ENCODE data around the gene USP34. TPM values are rescaled to one million over a fixed set of nuclear protein-coding genes. Genes with fewer than 3 reads are reported as not detected.
"Not testable (repeated sequence)": the region's sequence is repeated elsewhere in the genome, so short reads cannot be mapped to it uniquely, and the experiment has no call there.

The USP34 gene
- total RNA-seq, 2 donors from 2014 or later = 111 to 126 TPM

DNA sequence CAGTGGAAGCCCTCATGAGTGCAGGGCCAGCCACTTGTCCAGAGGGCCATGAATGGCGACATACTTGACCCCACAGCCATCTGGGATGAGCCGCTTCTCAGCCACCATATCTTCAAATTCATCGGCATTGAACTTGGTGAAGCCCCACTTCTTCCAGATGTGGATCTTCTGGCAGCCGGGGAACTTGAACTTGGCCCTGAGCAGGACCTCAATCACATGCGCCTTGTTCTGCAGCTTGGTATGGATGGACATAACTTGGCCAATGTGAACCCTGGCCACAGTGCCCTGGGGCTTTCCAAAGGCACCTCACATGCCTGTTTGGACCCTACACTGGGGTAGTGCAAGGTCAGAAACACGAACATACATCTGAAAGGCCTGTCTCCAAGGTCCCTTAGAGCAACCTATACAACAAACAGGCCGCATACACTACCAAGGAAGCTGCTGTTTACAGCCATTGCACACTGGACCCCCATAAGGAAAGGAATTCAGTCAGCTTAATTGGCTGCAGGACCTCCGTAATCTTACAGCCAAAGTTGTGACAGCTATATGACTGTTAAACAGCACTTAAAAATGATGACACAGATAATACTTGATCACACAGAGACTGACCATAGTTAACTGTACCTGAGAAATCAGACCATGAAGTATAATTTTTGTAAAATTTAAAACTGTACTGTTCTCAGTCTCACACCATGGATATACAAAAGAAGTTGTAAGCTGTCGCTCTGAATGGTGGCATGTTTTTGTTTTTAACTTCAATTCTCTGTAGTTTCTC, 53.8 kb downstream of the USP34 start:
- ATAC-seq (no peak), DNase-seq (ENCODE audit: low spot score in 2 of 2) (no peak)
- H3K27ac Mint-ChIP-seq = no peak overlapping the region
- no peaks in the 10 kb centered on the region for H3K36me3 Mint-ChIP-seq
- H3K9me3 Mint-ChIP-seq = no peaks in the 10 kb centered on the region

DNA sequence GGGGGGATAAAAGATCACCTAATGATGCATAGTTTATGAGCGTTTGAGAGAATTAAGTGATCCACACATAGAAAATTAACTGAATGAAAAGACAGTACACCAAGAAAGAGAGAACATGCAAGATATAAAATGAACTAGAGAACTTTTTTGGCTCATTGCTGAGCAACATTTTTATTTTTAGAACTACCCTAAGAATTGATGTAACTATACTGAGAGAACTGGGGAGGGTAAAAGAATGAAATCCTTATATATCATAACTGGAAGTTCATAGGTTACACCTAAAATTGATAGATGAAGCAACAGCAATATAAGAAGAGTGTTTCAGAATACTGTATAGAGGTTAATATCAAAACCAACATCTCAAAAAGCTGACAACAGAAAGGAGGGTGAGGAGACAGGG, 55.6 kb downstream of the USP34 start:
- no peaks in the 10 kb centered on the region for H3K36me3 Mint-ChIP-seq

DNA sequence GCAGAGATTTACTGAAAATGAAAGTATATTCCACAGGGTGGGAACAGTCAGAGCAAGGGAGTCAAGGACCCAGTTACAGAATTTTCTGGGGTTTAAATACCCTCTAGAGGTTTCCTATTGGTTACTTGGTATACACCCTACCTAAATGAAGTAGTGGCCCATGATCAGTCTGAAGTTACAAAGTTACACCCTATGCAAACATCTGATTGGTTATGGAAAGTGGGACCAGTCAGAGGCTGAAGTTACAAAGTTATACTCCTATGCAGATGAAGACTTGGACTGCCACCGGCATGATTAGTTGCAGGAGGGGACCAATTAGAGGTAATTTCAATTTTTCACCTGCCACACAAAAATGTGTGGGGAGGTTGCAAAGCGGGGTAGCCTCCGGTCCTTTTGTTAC, 56.2 kb downstream of the USP34 start:
- no peaks in the 10 kb centered on the region for H3K36me3 Mint-ChIP-seq
- H3K9me3 Mint-ChIP-seq = no peaks in the 10 kb centered on the region
- no peak for ATAC-seq
- DNase-seq (ENCODE audit: low spot score in 2 of 2) = no peak
- H3K27ac Mint-ChIP-seq = no peak overlapping the region

More for the DNA sequence above, 55.6 kb downstream of the USP34 start:
- ATAC-seq = no peak
- DNase-seq (ENCODE audit: low spot score in 2 of 2) = no peak
- H3K27ac Mint-ChIP-seq = no peak overlapping the region
- no peaks in the 10 kb centered on the region for H3K9me3 Mint-ChIP-seq

DNA sequence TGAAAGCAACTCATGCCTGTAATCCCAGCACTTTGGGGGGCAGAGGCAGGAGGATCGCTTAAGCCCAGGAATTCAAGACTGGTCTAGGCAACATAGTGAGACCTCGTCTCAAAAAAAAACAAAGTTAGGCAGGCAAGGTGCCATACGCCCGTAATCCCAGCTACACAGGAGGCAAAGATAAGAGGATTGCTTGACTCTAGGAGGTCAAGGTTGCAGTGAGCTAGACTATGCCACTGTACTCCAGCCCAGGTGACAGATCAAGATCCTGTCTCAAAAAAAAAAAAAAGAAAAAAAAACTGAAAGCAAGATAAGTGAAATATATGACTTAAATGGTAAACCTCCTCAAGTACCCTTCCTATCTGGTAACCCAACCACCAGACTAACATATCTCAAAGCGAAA, 59.8 kb downstream of the USP34 start:
- Mint-ChIP-seq H3K9me3 (no peaks in the 10 kb centered on the region), H3K36me3 (no peaks in the 10 kb centered on the region), H3K27ac (peak overlapping the region; percentile 5 to 75)
- ATAC-seq (no peak), DNase-seq (ENCODE audit: low spot score in 2 of 2) (no peak)

DNA sequence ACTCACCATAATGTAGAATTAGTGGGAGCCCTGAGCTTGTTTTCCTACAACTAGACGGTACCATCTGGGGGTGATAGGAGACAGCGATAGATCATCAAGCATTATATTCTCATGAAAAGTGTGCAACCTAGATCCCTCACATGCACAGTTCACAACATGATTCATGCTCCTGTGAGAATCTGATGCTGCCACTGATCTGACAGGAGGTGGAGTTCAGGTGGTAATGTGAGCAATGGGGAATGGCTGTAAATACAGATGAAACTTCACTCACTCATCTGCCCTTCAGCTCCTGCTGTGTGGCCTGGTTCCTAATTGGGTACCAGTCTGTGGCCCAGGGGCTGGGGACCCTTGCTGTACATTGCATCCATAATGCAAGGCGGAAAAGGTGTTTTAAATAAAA, 60.7 kb downstream of the USP34 start:
- DNase-seq (ENCODE audit: low spot score in 2 of 2) (no peak), ATAC-seq (no peak)
- Mint-ChIP-seq H3K27ac (no peak overlapping the region), H3K36me3 (no peaks in the 10 kb centered on the region), H3K9me3 (no peaks in the 10 kb centered on the region)

DNA sequence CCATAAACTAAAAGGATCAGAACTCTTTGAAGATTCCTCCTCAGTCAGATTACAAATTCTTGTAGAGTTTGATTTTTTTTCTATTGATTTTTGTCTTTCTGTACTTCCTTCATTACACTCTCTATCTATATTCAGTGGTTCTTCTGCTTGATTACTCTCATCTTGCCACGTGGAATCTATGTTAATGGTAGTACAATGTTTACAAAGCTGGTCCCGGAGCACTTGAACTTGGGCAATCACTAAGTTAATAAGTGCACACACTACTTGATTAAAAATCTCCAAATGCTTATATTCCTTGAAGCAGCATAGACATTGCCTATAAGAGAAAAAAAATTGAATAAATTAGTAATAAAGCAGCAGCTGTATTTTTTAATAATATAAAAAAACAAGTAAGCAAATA, 65.1 kb downstream of the USP34 start:
- Mint-ChIP-seq H3K9me3 (no peaks in the 10 kb centered on the region), H3K36me3 (no peaks in the 10 kb centered on the region), H3K27ac (no peak overlapping the region)
- DNase-seq (ENCODE audit: low spot score in 2 of 2) (no peak), ATAC-seq (no peak)

DNA sequence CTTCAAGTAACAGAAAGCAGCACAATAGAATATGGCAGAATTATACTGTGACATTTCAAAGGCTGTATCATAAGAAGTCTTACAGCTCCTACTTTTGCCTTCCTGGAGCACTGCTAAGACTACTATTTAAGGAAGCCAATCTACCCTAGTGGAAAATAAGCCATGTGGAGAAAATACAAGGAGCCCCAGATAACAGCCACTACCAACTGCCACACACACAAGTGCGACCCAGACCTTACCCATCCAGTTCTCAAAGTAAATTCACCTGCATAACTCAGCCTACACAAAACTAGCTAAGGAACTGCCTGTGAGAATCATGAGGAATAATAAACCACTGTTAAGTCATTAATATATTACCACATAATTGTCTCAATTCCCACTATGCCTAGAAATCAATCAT, 66.4 kb downstream of the USP34 start:
- no peak for ATAC-seq
- Mint-ChIP-seq H3K36me3 (no peaks in the 10 kb centered on the region), H3K9me3 (no peaks in the 10 kb centered on the region), H3K27ac (no peak overlapping the region)
- no peak for DNase-seq (ENCODE audit: low spot score in 2 of 2)

DNA sequence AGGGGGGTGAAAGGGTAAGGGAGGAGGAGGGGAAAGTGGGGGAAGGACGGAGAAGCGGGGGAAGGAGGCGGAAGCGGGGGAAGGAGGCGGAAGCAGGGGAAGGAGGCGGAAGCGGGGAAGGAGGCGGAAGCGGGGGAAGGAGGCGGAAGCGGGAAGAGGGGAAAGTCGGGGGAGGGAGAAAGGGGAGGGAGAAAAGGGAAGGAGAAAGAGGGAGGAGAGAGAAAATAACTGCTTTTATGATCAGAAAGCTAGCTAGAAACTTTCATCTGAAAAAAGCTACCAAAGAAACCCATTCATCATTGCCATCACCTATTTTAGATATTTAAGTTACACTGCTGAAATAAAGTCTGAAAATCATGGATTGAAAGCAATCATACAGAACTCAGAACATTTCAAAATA, 72.5 kb downstream of the USP34 start:
- no peaks in the 10 kb centered on the region for H3K36me3 Mint-ChIP-seq
- ATAC-seq = no peak
- no peak for DNase-seq (ENCODE audit: low spot score in 2 of 2)
- H3K27ac Mint-ChIP-seq = no peak overlapping the region
- no peaks in the 10 kb centered on the region for H3K9me3 Mint-ChIP-seq

DNA sequence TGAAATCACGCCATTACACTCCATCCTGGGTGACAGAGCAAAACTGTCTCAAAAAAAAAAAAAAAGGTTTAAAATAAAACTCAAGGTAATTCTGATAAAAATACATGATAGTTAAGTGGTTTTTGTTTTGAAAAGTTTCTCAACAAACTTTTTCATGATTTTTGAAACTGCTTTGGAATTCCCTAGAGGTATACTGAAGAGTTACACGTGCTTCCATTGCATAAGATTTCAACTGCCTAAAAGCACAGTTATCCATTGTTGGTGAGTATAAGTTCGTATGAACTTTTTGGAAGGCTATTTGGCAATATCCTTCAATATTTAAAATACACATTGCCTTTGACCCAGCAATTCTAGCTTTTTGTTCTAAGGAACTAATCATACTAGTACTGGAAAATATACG, 74.9 kb downstream of the USP34 start:
- H3K36me3 Mint-ChIP-seq = no peaks in the 10 kb centered on the region
- ATAC-seq (no peak), DNase-seq (ENCODE audit: low spot score in 2 of 2) (no peak)
- H3K27ac Mint-ChIP-seq = no peak overlapping the region
- no peaks in the 10 kb centered on the region for H3K9me3 Mint-ChIP-seq

DNA sequence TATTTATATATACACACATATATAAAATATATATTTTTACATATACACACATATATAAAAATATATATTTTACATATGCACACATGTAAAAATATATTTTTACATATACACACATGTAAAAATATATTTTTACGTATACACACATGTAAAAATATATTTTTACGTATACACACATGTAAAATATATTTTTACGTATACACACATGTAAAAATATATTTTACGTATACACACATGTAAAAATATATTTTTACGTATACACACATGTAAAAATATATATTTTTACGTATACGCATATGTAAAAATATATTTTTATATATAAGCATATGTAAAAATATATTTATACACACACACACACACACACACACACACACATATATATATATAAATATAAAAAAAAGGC, 83.3 kb downstream of the USP34 start:
- not testable (repeated sequence) for ATAC-seq; H3K27ac Mint-ChIP-seq; H3K36me3 Mint-ChIP-seq; DNase-seq (ENCODE audit: low spot score in 2 of 2); H3K9me3 Mint-ChIP-seq

DNA sequence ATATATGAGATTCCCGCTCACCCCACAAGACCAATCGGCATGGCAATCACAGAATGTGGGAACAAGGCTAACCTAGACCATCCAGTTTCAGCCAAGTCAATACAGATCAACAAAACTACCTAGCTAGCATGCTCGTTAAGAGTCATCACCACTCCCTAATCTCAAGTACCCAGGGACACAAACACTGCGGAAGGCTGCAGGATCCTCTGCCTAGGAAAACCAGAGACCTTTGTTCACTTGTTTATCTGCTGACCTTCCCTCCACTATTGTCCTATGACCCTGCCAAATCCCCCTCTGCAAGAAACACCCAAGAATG, 90.0 kb downstream of the USP34 start:
- not testable (repeated sequence) for H3K27ac Mint-ChIP-seq; ATAC-seq; H3K9me3 Mint-ChIP-seq; DNase-seq (ENCODE audit: low spot score in 2 of 2)
- H3K36me3 Mint-ChIP-seq = peaks cover 11 to 38% of the 10 kb centered on the region in 2 donors

DNA sequence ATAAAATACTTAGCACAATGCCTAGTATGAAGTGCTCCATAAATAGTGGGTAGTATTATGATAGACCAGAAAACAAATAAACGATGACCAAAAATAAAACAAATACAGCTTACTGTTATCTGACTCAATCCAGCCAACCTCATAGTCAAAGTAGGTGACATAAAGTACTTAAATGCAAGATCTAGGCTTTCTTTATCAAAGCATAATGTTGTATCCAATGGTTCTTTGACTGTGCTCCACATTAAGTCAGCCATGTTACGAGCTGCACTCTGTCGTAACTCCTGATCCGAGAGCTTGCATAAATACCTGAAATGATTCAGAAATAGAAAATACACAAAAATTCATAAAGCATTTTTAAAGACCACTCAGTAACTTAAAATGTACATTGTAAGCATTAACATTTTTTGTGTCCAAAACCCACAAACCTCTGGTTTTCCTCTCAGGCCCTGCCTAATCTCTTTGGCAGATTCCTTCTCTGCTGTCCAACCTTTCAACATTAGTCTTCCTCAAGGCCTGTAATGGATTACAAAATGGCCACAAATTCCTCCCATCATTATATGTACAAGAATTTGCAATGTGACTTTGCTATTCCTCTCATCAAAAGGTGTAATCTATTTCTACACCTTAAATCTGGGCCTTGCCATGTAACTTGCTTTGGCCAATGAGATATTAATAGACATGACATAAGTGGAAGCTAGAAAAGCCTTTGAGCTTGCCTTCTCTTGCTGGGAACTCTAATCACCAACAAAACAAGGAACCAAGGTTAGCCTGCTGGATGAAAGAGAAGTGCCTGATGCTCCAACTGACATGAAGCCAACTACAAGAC, 90.6 kb downstream of the USP34 start:
- H3K36me3 Mint-ChIP-seq = peaks cover 11 to 40% of the 10 kb centered on the region in 2 donors
- H3K9me3 Mint-ChIP-seq = no peaks in the 10 kb centered on the region
- DNase-seq (ENCODE audit: low spot score in 2 of 2) = no peak
- ATAC-seq = no peak
- no peak overlapping the region for H3K27ac Mint-ChIP-seq

DNA sequence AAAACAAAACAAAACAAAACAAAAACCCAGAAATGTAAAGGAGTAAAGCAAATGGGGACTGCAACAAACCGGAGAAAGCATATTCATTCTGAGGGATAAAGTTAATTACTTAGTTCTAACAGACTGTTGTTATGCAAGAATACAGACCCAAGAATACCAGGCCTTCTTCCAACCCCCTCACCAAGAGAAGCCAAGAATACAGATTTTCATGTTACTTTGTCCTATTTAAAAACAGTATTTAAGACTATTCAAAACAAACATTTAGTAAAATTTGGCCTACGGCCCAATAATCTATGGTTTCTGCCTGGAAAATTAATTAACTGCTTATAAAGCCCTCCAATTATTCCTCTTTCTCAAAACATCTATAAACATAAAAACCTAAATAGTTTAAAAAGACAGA, 91.4 kb downstream of the USP34 start:
- Mint-ChIP-seq H3K9me3 (no peaks in the 10 kb centered on the region), H3K36me3 (peaks cover 14 to 41% of the 10 kb centered on the region in 2 donors), H3K27ac (no peak overlapping the region)
- DNase-seq (ENCODE audit: low spot score in 2 of 2) (no peak), ATAC-seq (no peak)

DNA sequence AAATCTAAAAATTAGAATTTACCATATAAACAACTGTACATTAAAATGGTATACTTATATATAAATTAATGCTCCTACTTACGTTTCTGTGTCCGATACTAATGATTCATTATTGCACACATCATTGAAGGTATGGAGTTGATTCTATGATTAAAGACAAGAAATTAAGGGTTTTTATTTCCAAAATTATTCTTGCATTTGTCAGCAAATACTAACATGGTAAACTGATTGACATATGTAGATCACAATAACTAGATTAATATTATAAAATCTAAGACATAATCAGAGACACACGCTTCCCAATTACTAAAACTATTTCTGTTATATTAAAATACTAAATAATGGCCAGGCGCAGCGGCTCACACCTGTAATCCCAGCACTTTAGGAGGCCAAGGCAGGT, 92.6 kb downstream of the USP34 start:
- peaks cover 18 to 47% of the 10 kb centered on the region in 2 donors for H3K36me3 Mint-ChIP-seq
- H3K27ac Mint-ChIP-seq = no peak overlapping the region
- H3K9me3 Mint-ChIP-seq = no peaks in the 10 kb centered on the region
- DNase-seq (ENCODE audit: low spot score in 2 of 2) (no peak), ATAC-seq (no peak)

DNA sequence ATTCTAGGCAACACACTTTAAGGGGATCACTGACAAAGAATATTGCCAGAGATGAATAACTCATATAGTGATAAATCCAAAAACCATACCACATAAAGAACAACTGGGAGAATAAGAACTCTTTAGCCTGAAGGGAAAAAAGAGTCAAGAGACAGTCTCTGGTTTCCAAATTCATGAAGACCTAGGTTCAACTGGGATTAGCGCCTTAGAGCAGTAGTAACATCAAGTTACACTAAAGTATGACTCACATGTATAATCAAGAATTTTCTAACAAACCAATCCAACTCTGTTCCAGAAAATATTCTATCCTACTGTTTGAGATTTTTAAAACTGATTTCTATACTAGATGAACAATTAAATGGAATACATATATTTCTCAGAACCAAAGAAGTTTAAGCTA, 93.8 kb downstream of the USP34 start:
- H3K9me3 Mint-ChIP-seq = no peaks in the 10 kb centered on the region
- no peak overlapping the region for H3K27ac Mint-ChIP-seq
- no peak for ATAC-seq
- DNase-seq (ENCODE audit: low spot score in 2 of 2) = no peak
- peaks cover 18 to 42% of the 10 kb centered on the region in 2 donors for H3K36me3 Mint-ChIP-seq

DNA sequence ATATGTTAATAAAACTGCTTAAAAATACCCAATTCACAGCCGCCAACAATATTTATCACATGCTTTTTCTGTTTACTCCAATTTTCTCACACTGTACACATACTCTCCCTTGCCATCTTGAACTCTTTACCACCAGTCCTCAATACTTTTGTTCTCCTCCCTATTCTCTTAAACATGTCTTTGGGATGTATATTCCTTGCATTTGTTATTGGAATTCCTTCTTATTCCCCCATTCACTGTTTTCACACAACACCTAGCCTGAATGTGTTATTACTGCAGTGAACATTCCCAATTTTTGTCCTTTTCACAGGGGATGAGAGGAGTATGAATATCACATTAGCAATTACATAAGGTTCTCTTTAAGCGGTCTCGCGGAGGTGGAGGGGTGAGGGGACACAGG, 94.7 kb downstream of the USP34 start:
- ATAC-seq (no peak), DNase-seq (ENCODE audit: low spot score in 2 of 2) (no peak)
- Mint-ChIP-seq H3K27ac (no peak overlapping the region), H3K36me3 (peaks cover 18 to 34% of the 10 kb centered on the region in 2 donors), H3K9me3 (no peaks in the 10 kb centered on the region)

DNA sequence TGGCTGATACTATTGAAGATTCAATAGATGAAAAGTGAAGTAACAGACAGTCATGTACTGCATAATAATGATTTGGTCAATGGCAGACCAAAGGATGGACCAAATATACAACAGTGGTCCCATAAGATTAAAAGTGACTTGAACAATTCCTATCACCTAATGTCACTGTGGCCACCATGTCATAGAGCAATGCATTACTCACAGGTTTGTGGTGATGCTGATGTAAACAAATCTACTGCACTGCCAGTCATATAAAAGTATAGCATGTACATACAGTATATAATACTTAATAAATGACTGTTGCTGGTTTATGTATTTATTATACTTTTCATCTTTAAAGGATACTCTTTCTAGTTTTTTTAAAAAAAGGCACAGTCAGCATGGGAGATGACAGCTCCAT, 99.9 kb downstream of the USP34 start:
- no peak for DNase-seq (ENCODE audit: low spot score in 2 of 2)
- H3K36me3 Mint-ChIP-seq = peaks cover 7 to 26% of the 10 kb centered on the region in 2 donors
- no peaks in the 10 kb centered on the region for H3K9me3 Mint-ChIP-seq
- peak in 1 of 2 donors; percentile 37 for ATAC-seq
- H3K27ac Mint-ChIP-seq = no peak overlapping the region

All from activated naive CD4-positive, alpha-beta T cell treated with anti-CD3 and anti-CD28 coated beads, Interleukin-2, amount 50 U/mL, for 72 hours (primary cell).